Left hindlimb (tissue), 1 donor: ENCODE data around the gene MAGEA11.
"Not testable (repeated sequence)": the region's sequence is repeated elsewhere in the genome, so short reads cannot be mapped to it uniquely, and the experiment has no call there.

ENCODE experiments used
- DNase-seq: peaks from one replicate; pipeline ENCODE4 v3.0.0-alpha.2; 2018

Gene MAGEA11

GRCh38 chrX:149718757-149719156 is 6.9 kb downstream of the MAGEA11 start:
- DNase-seq, result no peak

- DNase-seq, result no peak
These were observed 8.3 kb downstream of the MAGEA11 start for GRCh38 chrX:149720021-149720689.

GRCh38 chrX:149721241-149721640 is 9.4 kb downstream of the MAGEA11 start:
- DNase-seq, result not testable (repeated sequence)

GRCh38 chrX:149721778-149722177 is 9.9 kb downstream of the MAGEA11 start:
- DNase-seq, result no peak

- DNase-seq, result not testable (repeated sequence)
These were observed 11.8 kb downstream of the MAGEA11 start for GRCh38 chrX:149723583-149724118.

GRCh38 chrX:149727308-149727707 is 15.4 kb downstream of the MAGEA11 start:
- not testable (repeated sequence) for DNase-seq

GRCh38 chrX:149742269-149742668 is 30.4 kb downstream of the MAGEA11 start:
- not testable (repeated sequence) for DNase-seq

GRCh38 chrX:149746390-149747007 is 34.6 kb downstream of the MAGEA11 start:
- DNase-seq, result not testable (repeated sequence)

GRCh38 chrX:149757206-149758067 is 45.6 kb downstream of the MAGEA11 start:
- no peak for DNase-seq

- DNase-seq, result no peak
These were observed 46.3 kb downstream of the MAGEA11 start for GRCh38 chrX:149758068-149758714.

- not testable (repeated sequence) for DNase-seq
These were observed 46.8 kb downstream of the MAGEA11 start for GRCh38 chrX:149758715-149759078.

- DNase-seq, result no peak
These were observed 48.0 kb downstream of the MAGEA11 start for GRCh38 chrX:149759824-149760223.

- no peak for DNase-seq
These were observed 49.1 kb downstream of the MAGEA11 start for GRCh38 chrX:149760965-149761364.

GRCh38 chrX:149761858-149762674 is 50.2 kb downstream of the MAGEA11 start:
- DNase-seq, result not testable (repeated sequence)

GRCh38 chrX:149762696-149763614 is 51.1 kb downstream of the MAGEA11 start:
- DNase-seq, result no peak
